Liver (tissue), 3 donors: ENCODE data around the gene PPP1R26.

Experiments used
- JUND ChIP-seq, 2 donors: IDR thresholded peaks; 2 replicates each; pipeline ENCODE4 v1.6.1; 2016; ENCODE audit warnings: antibody characterized with exemption in 2 of 2
- RAD21 ChIP-seq, 2 donors: IDR thresholded peaks; 2 replicates each; pipeline ENCODE4 v1.6.1; 2016; ENCODE audit warnings: antibody characterized with exemption in 2 of 2, mild to moderate bottlenecking in 2 of 2
- SP1 ChIP-seq: IDR thresholded peaks from 2 replicates; pipeline ENCODE4 v1.6.1; 2018; ENCODE audit warnings: antibody characterized with exemption, mild to moderate bottlenecking
- TF ChIP-seq, protein P1 (sequence below): fragments of 150-350 bp; IDR thresholded peaks from 2 replicates; pipeline ENCODE4 v1.5.1; 2017; ENCODE audit warnings: improper control_type of control experiment, low read depth, low read length; ENCODE audit not compliant: missing input control
- TF ChIP-seq, protein P2 (sequence below): IDR thresholded peaks from 2 replicates; pipeline ENCODE4 v1.6.1; 2016; ENCODE audit warnings: antibody characterized with exemption
- donor health status: healthy.
- donor health status: healthy.

DNA sequence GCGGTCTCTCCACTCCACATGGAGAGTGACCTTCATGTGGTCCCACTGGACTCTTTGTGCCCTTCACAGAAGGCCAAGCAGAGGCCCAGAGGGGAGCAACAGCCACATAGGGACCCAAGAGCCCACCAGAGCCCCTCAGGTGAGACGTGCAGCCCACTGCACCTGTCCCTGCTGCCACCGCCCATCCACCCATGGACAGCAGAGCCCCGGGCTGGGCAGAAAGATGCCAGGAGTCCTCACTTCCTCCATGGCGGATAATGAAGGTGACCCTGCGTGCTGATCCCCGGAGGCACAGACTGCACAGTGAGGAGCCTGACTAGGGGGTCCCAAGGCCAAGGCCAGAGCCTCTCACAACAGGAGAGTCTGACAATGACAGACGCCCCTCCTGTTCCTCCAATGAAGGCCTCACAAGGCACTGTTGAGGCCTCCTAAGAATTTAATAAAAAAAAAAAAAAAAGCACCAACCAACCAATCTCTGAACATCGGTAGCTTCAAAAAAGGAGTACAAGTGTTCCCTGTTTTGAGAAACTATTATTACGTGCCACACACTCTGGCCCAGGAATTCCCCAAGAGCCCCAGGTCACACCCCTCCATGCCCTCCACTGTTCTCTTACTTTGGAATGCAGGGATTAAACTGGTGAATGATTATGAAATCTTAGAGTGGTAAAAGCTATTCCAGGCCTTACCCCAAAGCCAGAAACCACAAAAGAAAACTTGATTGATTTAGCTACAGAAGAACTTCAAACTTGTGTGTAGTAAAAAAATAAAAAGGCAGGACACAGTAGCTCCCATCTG, 2.8 kb upstream of the PPP1R26 start:
- TF ChIP-seq, protein P1, sequence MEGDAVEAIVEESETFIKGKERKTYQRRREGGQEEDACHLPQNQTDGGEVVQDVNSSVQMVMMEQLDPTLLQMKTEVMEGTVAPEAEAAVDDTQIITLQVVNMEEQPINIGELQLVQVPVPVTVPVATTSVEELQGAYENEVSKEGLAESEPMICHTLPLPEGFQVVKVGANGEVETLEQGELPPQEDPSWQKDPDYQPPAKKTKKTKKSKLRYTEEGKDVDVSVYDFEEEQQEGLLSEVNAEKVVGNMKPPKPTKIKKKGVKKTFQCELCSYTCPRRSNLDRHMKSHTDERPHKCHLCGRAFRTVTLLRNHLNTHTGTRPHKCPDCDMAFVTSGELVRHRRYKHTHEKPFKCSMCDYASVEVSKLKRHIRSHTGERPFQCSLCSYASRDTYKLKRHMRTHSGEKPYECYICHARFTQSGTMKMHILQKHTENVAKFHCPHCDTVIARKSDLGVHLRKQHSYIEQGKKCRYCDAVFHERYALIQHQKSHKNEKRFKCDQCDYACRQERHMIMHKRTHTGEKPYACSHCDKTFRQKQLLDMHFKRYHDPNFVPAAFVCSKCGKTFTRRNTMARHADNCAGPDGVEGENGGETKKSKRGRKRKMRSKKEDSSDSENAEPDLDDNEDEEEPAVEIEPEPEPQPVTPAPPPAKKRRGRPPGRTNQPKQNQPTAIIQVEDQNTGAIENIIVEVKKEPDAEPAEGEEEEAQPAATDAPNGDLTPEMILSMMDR = no peak
- no peak for TF ChIP-seq SP1
- no peak for TF ChIP-seq RAD21 (IDR thresholded peaks at IDR 0.05)
- no peak for TF ChIP-seq JUND (IDR thresholded peaks at IDR 0.05)
- TF ChIP-seq, protein P2, sequence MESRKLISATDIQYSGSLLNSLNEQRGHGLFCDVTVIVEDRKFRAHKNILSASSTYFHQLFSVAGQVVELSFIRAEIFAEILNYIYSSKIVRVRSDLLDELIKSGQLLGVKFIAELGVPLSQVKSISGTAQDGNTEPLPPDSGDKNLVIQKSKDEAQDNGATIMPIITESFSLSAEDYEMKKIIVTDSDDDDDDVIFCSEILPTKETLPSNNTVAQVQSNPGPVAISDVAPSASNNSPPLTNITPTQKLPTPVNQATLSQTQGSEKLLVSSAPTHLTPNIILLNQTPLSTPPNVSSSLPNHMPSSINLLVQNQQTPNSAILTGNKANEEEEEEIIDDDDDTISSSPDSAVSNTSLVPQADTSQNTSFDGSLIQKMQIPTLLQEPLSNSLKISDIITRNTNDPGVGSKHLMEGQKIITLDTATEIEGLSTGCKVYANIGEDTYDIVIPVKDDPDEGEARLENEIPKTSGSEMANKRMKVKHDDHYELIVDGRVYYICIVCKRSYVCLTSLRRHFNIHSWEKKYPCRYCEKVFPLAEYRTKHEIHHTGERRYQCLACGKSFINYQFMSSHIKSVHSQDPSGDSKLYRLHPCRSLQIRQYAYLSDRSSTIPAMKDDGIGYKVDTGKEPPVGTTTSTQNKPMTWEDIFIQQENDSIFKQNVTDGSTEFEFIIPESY = no peak
